ENCODE measurements around the gene AUTS2. TPM values are rescaled to one million over a fixed set of nuclear protein-coding genes. Genes with fewer than 3 reads are reported as not detected.

AUTS2 gene
- total RNA-seq, 1 experiment from 2014 or later: 42.1 TPM

GRCh38 chr7:69717221-69717620 lies 118.9 kb downstream of the AUTS2 start:
- BruUV-seq (replicated peaks): no TSS peak
- CTCF ChIA-PET: no interaction called here

GRCh38 chr7:69719717-69720116 lies 121.4 kb downstream of the AUTS2 start:
- ChIA-PET CTCF (no interaction called here), POLR2A (ENCODE audit: low non-redundant PET) (no interaction called here)
- TF ChIP-seq EZH2 (IDR thresholded peaks at IDR 0.05; ENCODE audit: borderline replicate concordance, low read depth, low read length, poor library complexity, severe bottlenecking): no peak
- TF ChIP-seq, protein P1, sequence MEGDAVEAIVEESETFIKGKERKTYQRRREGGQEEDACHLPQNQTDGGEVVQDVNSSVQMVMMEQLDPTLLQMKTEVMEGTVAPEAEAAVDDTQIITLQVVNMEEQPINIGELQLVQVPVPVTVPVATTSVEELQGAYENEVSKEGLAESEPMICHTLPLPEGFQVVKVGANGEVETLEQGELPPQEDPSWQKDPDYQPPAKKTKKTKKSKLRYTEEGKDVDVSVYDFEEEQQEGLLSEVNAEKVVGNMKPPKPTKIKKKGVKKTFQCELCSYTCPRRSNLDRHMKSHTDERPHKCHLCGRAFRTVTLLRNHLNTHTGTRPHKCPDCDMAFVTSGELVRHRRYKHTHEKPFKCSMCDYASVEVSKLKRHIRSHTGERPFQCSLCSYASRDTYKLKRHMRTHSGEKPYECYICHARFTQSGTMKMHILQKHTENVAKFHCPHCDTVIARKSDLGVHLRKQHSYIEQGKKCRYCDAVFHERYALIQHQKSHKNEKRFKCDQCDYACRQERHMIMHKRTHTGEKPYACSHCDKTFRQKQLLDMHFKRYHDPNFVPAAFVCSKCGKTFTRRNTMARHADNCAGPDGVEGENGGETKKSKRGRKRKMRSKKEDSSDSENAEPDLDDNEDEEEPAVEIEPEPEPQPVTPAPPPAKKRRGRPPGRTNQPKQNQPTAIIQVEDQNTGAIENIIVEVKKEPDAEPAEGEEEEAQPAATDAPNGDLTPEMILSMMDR (conservative IDR thresholded peaks at IDR 0.05; ENCODE audit: low read depth, low read length): no peak
- DNase-seq (ENCODE audit: low spot score): no peak
- intact Hi-C loops (cut with micrococcal nuclease; ENCODE audit: unreplicated experiment): no loop called here
- H3K4me1 ChIP-seq (ENCODE audit: insufficient read depth, low read length, poor library complexity, severe bottlenecking): peaks cover 4% of the 10 kb centered on the region
- H3K27me3 ChIP-seq (replicated peaks; ENCODE audit: insufficient read depth, low read depth, low read length, poor library complexity): no peaks in the 10 kb centered on the region
- H3K36me3 ChIP-seq (ENCODE audit: insufficient read depth, low read length, poor library complexity, severe bottlenecking): no peaks in the 10 kb centered on the region
- no peak overlapping the region for H3K27ac ChIP-seq (ENCODE audit: low read depth, low read length, poor library complexity, severe bottlenecking)
- no peak overlapping the region for H3K4me3 ChIP-seq (ENCODE audit: low read depth, low read length, poor library complexity, severe bottlenecking)
- H3K9me3 ChIP-seq (ENCODE audit: low read depth, low read length, poor library complexity, severe bottlenecking): no peaks in the 10 kb centered on the region
- BruUV-seq (replicated peaks): no TSS peak

More at GRCh38 chr7:69717221-69717620, 118.9 kb downstream of the AUTS2 start:
- H3K27me3 ChIP-seq (replicated peaks; ENCODE audit: insufficient read depth, low read depth, low read length, poor library complexity): no peaks in the 10 kb centered on the region
- H3K4me1 ChIP-seq (ENCODE audit: insufficient read depth, low read length, poor library complexity, severe bottlenecking): peaks cover 4% of the 10 kb centered on the region
- POLR2A ChIA-PET (ENCODE audit: low non-redundant PET): no interaction called here
- TF ChIP-seq, protein P1 (conservative IDR thresholded peaks at IDR 0.05; ENCODE audit: low read depth, low read length): no peak
- intact Hi-C loops (cut with micrococcal nuclease; ENCODE audit: unreplicated experiment): no loop called here
- no peaks in the 10 kb centered on the region for H3K9me3 ChIP-seq (ENCODE audit: low read depth, low read length, poor library complexity, severe bottlenecking)
- no peak for DNase-seq (ENCODE audit: low spot score)
- H3K4me3 ChIP-seq (ENCODE audit: low read depth, low read length, poor library complexity, severe bottlenecking): no peak overlapping the region
- H3K27ac ChIP-seq (ENCODE audit: low read depth, low read length, poor library complexity, severe bottlenecking): no peak overlapping the region
- no peaks in the 10 kb centered on the region for H3K36me3 ChIP-seq (ENCODE audit: insufficient read depth, low read length, poor library complexity, severe bottlenecking)

- CTCF ChIA-PET: no interaction called here
- TF ChIP-seq, protein P1 (conservative IDR thresholded peaks at IDR 0.05; ENCODE audit: low read depth, low read length): no peak
- no peak for TF ChIP-seq EZH2 (IDR thresholded peaks at IDR 0.05; ENCODE audit: borderline replicate concordance, low read depth, low read length, poor library complexity, severe bottlenecking)
- Histone ChIP-seq H3K36me3 (ENCODE audit: insufficient read depth, low read length, poor library complexity, severe bottlenecking) (no peaks in the 10 kb centered on the region), H3K4me1 (ENCODE audit: insufficient read depth, low read length, poor library complexity, severe bottlenecking) (peaks cover 4% of the 10 kb centered on the region), H3K27me3 (replicated peaks; ENCODE audit: insufficient read depth, low read depth, low read length, poor library complexity) (no peaks in the 10 kb centered on the region), H3K4me3 (ENCODE audit: low read depth, low read length, poor library complexity, severe bottlenecking) (no peak overlapping the region), H3K9me3 (ENCODE audit: low read depth, low read length, poor library complexity, severe bottlenecking) (no peaks in the 10 kb centered on the region), H3K27ac (ENCODE audit: low read depth, low read length, poor library complexity, severe bottlenecking) (no peak overlapping the region)
- no TSS peak for BruUV-seq (replicated peaks)
- intact Hi-C loops (cut with micrococcal nuclease; ENCODE audit: unreplicated experiment): no loop called here
- POLR2A ChIA-PET (ENCODE audit: low non-redundant PET): no interaction called here
- no peak for DNase-seq (ENCODE audit: low spot score)
These were observed 124.6 kb downstream of the AUTS2 start for GRCh38 chr7:69722843-69723242.

Data from A673 (cell line).